GM12891 (cell line): ENCODE data around the gene KLHL34.

Experiments
- PAX5 ChIP-seq: IDR thresholded peaks from 2 replicates; pipeline ENCODE4 v1.6.1; 2011; ENCODE audit warnings: low read length, moderate library complexity, mild to moderate bottlenecking; ENCODE audit not compliant: insufficient read depth, severe bottlenecking
- POLR2A ChIP-seq: IDR thresholded peaks from 2 replicates; pipeline ENCODE4 v1.6.1; 2011; ENCODE audit warnings: low read depth, low read length, control low read depth
- POLR2AphosphoS5 ChIP-seq: IDR thresholded peaks from 2 replicates; pipeline ENCODE4 v1.6.1; 2011; ENCODE audit warnings: low read depth, low read length, control low read depth
- POU2F2 ChIP-seq: IDR thresholded peaks from 2 replicates; pipeline ENCODE4 v1.6.1; 2011; ENCODE audit warnings: low read depth, mild to moderate bottlenecking, control low read depth, low read length, moderate library complexity
- SPI1 ChIP-seq: IDR thresholded peaks from 2 replicates; pipeline ENCODE4 v1.6.1; 2011; ENCODE audit warnings: low read depth, low read length, control low read depth
- TAF1 ChIP-seq: IDR thresholded peaks from 2 replicates; pipeline ENCODE4 v1.6.1; 2011; ENCODE audit warnings: low read depth, low read length, control low read depth

- TF ChIP-seq POLR2AphosphoS5 = no peak
- no peak for TF ChIP-seq TAF1
- TF ChIP-seq POLR2A = no peak
- TF ChIP-seq PAX5 = no peak
- TF ChIP-seq POU2F2 = no peak
- TF ChIP-seq SPI1 = peak; percentile 46
Observed at GRCh38 chrX:21698272-21698671, 40.1 kb upstream of the KLHL34 start.
